Measurements from ENCODE around the gene TTC28.

The TTC28 gene

DNA sequence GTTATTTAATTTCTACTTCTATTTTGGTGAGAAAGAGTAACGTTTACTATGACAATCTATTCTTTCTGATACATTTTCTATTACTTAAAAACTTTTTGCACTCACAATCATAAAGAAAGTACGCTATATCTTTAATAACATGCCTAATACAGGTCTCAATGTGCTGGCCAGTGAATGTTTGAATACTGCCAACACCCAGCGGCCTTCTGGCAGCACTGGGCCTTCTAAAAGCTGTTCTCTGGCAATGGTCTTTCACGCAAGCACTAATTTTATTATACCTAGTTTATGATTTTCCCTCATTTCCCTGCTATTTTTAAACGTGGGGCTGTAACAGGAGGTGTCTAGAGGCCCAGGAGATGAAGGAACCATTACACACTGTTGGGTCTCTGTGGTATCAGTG, 410.8 kb downstream of the TTC28 start:
- no peak for DNase-seq (ENCODE audit: low read depth)

- no peak for DNase-seq (ENCODE audit: low read depth)
These were observed 411.5 kb downstream of the TTC28 start for GRCh38 chr22:28268171-28268570.

GRCh38 chr22:28260619-28261018, 419.0 kb downstream of the TTC28 start:
- DNase-seq (ENCODE audit: low read depth): no peak

GRCh38 chr22:28259774-28260312, 419.8 kb downstream of the TTC28 start:
- DNase-seq (ENCODE audit: low read depth): no peak

- DNase-seq (ENCODE audit: low read depth): no peak
These were observed 425.2 kb downstream of the TTC28 start for GRCh38 chr22:28254396-28254795.

DNA sequence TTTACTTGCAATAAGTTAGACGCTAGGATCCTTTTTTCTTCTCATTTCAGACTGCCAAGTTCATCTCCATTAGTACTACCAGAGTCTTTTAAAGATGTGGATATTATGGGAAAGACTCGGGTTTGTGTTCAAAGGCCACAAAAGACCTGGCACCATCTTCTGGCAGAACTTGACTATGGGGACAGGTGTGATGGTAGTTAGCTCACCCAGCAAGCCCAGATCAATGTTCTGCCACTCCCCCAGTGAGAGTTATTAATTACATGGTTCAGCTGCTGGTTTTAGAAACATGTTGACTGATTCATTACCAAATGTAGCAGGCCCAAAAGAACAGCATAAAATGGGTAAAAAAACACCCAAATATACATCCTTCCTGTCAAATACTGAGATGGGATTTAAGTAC, 427.1 kb downstream of the TTC28 start:
- no peak for DNase-seq (ENCODE audit: low read depth)

DNA sequence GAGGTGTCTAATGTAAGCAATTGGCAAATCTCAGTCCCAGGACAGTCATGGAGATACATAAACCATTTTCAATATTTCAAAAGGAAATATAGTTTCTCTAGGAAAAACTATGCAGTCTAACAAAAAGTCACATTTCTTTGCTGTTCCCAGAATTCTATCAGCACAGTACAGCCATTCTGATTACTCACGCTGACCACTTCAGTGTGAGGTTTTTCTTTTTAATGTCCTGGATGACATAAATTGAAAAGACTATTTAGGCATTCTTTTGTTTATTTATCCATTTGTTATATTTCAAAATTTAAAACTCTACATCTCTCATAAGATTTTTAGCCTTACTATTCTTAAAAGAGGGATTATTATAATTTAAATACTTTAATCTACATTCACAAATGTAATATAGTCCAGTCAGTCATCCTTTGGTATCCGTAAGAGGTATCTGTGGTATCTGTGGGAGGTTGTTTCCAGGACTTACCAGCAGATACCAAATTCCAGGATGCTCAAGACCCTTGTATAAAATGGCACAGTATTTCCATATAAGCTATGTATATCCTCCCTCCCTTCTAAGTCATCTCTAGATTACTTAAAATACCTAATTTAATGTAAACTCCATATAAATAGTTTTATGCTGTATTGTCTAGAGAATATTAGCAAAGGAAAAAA, 429.5 kb downstream of the TTC28 start:
- no peak for DNase-seq (ENCODE audit: low read depth)

- DNase-seq (ENCODE audit: low read depth): no peak
These were observed 430.2 kb downstream of the TTC28 start for GRCh38 chr22:28249402-28249801.

GRCh38 chr22:28247667-28248363, 431.8 kb downstream of the TTC28 start:
- DNase-seq (ENCODE audit: low read depth): no peak

DNA sequence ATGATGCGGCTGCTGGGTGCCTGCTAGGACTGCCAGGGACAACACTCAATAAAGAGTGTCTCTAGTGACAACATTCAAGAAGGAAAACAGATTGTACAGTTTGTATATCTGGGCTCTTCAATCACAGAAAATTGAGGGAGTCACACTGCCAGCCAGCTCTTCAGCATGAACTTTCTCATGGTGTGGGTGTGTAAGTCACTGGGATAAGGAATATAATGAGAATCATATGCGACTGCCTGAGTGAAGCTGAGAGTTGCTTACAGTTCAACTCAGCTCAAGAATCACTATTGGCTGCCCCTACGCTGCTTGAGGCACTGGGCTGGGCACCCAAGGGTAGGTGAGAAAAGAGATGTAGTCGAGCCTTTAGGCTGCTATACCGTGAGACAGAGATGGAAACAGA, 432.5 kb downstream of the TTC28 start:
- DNase-seq (ENCODE audit: low read depth): peak; percentile 36

DNA sequence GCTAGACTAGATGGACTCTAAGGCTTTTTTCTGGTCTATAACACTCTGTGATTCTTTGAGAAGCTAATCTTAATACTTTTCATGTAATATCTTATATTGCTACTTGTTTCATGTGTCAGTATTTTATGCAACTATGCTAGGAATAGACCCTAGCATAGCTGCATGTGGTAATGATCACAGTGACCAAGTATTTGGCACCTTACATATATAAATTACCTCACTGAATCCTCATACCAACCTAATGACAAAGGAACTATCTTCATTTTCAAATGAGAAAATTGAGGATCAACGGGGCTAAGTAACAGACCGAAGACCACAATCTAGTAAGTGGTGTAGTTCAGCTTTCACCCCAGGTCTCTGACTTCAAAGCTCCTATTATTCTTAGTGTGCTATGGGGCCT, 433.2 kb downstream of the TTC28 start:
- peak; percentile 26 for DNase-seq (ENCODE audit: low read depth)

DNA sequence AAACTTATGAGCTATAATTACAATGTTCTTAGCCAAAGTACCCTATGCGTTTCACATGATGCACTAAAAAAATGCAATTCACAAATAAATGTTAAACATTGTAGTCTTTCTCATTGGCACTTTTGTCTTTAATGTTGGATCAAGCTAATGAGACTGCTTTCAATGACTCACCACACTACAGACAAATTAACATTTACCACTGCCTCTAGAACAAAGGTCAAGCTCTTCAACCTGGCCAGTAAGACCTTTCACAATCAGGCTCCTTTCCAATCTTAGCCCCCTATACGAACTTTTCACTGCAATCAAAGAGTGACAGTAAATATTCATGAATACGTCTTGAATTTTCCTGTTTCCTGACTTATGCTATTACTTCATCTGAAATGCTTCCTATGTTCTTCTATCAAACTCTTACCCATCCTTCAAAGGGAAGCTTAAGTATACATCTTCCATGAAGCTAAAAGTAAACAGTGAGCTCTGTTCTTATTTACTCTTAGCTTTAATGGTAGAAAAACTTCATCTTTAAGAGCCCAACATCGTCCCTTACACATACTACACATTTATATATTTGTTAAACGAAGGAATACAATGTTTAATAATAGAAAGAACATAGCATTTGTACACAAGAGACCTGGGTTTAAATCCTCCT, 433.9 kb downstream of the TTC28 start:
- no peak for DNase-seq (ENCODE audit: low read depth)

DNA sequence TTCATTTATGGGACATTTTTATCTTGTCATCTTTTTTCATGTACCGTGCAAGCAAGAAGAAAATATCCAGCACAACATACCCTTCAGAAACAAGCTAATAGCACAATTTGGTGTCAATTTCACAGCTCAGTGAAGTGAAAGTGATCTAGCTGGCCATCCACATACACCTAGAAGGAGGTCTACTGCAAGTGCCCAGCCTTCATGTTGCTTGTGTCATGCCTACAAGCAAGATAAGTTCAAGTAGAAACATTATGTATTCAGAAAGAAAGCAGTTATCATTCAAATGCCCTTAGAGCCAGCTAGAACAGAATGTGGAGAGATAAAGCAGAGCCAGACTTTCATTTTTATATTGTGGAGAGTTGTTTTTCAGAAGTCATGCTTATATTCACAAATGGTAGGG, 434.9 kb downstream of the TTC28 start:
- no peak for DNase-seq (ENCODE audit: low read depth)

DNA sequence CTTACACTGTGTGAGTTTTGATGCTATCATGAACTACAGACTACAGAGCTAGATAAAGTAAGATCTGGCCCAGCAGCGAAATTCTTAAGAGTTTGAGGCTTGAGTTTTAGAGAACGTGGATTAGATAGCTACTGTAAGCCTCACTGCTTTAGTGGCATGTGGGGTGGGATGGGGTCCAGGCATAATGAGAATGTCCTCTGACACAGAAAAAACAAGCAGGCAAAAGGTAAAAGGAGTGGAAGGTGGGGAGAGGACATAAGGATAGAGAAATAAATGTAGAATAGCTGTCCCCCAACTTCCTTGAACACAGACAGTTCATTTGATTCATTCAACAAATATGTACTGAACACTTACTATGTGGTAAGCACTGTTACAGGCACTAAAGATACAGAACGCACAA, 436.1 kb downstream of the TTC28 start:
- no peak for DNase-seq (ENCODE audit: low read depth)

- DNase-seq (ENCODE audit: low read depth): no peak
These were observed 437.9 kb downstream of the TTC28 start for GRCh38 chr22:28241656-28242290.

DNA sequence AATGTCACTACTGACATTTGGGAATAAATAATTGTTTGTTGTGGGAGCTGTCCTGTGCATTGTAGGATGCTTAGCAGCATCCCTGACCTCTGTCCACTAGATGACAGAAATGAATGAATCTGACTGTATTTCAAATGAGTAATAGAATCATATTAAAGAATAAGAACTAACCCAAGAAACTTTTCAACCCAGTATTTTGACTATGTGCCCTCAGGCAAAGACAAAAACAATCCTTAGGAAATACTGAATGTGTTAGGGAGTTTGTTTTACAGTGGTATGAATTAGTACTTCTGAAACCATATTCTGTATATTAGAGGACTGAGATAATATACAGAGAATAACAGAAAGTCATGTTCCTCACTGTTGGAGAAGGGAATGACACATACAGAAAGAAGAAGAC, 439.7 kb downstream of the TTC28 start:
- DNase-seq (ENCODE audit: low read depth): no peak

GRCh38 chr22:28237783-28238182, 441.9 kb downstream of the TTC28 start:
- no peak for DNase-seq (ENCODE audit: low read depth)

- no peak for DNase-seq (ENCODE audit: low read depth)
These were observed 442.5 kb downstream of the TTC28 start for GRCh38 chr22:28237112-28237511.

DNA sequence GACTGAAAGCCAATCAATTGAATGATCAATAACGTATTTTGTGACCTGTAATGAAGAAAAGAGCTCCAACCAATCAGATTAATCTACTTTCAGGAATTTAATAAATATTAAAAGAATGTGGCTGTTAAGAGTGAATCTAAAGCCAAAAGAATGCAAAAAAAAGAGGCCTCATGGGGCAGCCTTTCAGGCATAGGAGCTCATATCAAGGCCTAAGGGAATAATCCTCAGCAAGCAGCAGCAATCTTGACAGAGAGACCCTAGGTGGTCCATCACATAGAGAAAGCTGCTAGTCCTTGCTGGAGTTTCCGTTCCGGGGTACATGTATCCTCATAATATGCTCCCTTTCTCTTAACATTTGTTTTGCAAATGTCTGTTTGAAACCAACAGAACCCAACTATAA, 447.4 kb downstream of the TTC28 start:
- no peak for DNase-seq (ENCODE audit: low read depth)

DNA sequence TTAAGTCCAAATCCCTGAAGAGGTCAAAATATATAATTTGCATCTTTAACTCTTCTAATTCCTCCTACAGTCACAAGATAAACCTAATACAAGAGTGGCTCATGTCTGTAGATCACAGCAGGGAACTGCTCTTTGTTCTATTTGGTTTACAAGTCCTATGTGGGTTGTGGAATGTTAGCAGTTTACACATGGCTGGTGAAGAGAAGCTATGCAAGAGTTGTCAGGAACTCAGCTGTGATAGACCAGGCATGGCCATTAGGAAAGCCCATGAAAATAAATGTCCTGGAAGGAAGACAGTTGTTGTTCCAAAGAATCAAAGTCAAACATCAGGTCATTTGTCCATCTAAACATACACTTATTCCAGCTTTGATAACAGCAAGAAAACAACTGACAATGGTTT, 448.2 kb downstream of the TTC28 start:
- DNase-seq (ENCODE audit: low read depth): no peak

DNA sequence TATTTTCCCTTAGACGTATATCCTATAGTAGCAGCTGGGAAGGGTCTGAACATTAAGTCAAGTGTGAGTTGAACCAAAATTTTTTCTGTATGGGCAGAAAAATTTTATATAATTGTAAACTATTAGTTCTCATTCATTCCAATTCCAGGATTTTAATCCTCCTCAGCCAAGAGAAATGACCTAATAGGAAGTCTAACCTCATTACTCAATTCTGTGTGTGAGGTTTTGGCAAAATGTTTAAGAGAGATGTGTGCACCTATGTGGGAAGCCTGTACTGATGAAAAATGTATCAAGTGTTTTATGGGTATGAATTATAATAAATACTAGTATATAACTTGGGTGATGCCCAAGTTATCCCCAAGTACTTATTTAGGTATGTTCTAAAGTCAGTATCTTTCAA, 449.0 kb downstream of the TTC28 start:
- DNase-seq (ENCODE audit: low read depth): no peak

GRCh38 chr22:28229566-28230485, 449.8 kb downstream of the TTC28 start:
- DNase-seq (ENCODE audit: low read depth): no peak
